ENCODE data around the gene AMBP.

- TF ChIP-seq CTCF (IDR thresholded peaks at IDR 0.05), result no peak
- TF ChIP-seq POLR2A (IDR thresholded peaks at IDR 0.05), result no peak
These were observed 24.7 kb downstream of the AMBP start for GRCh38 chr9:114053246-114054005.

Measured in right lobe of liver (tissue), 4 donors.